WTC11 (cell line): ENCODE measurements around the gene P2RX3. TPM values are rescaled to one million over a fixed set of nuclear protein-coding genes. Genes with fewer than 3 reads are reported as not detected.

Source experiments
- ATAC-seq: fragments of 200-7000 bp; cut with Tn5 transposase; 2 replicates; pipeline ENCODE4 v1.10.0; 2021; ENCODE audit warnings: mild to moderate bottlenecking, moderate library complexity
- CTCF ChIA-PET: fragments of 300-600 bp; sonication (Branson Sonifier 250); formaldehyde crosslinking; loops from one replicate; lab custom pipeline; 2021; ENCODE audit warnings: antibody characterized with exemption; lab: Charles Lee
- POLR2A ChIA-PET: fragments of 350-600 bp; sonication (Branson Sonifier 250); formaldehyde crosslinking; loops from one replicate; lab custom pipeline; 2021; ENCODE audit warnings: antibody characterized with exemption; lab: Charles Lee
- DNase-seq: peaks from one replicate; pipeline ENCODE4 v3.0.0; 2021; ENCODE audit warnings: low spot score
- H3K27ac Mint-ChIP-seq: 2 replicates; pipeline ENCODE4 v1.8.0; 2021; ENCODE audit warnings: mixed read lengths
- H3K27me3 Mint-ChIP-seq: 2 replicates; pipeline ENCODE4 v1.8.0; 2021; ENCODE audit warnings: low read depth, mild to moderate bottlenecking, moderate library complexity, mixed read lengths
- H3K36me3 Mint-ChIP-seq: 2 replicates; pipeline ENCODE4 v1.8.0; 2021; ENCODE audit warnings: mixed read lengths
- H3K4me1 Mint-ChIP-seq: 2 replicates; pipeline ENCODE4 v1.8.0; 2022; ENCODE audit warnings: mixed read lengths
- H3K4me3 Mint-ChIP-seq: 2 replicates; pipeline ENCODE4 v1.8.0; 2021; ENCODE audit warnings: mild to moderate bottlenecking, moderate library complexity, mixed read lengths
- H3K9me3 Mint-ChIP-seq: 2 replicates; pipeline ENCODE4 v1.8.0; 2021; ENCODE audit warnings: mixed read lengths
- AR ChIP-seq: fragments of 250-450 bp; sonication (Bioruptor Pico); IDR thresholded peaks from 2 replicates; pipeline ENCODE4 v1.9.0; 2021; ENCODE audit warnings: mild to moderate bottlenecking
- ATF6 ChIP-seq: sonication (generic); formaldehyde crosslinking; IDR thresholded peaks from 2 replicates; pipeline ENCODE4 v1.8.1; 2023; ENCODE audit warnings: mild to moderate bottlenecking, missing genetic modification reagents
- E2F1 ChIP-seq: sonication (generic); formaldehyde crosslinking; IDR thresholded peaks from 2 replicates; pipeline ENCODE4 v1.8.0; 2022; ENCODE audit warnings: mild to moderate bottlenecking, missing genetic modification reagents
- E2F4 ChIP-seq: sonication (generic); formaldehyde crosslinking; IDR thresholded peaks from 2 replicates; pipeline ENCODE4 v1.8.1; 2022; ENCODE audit warnings: low read depth, mild to moderate bottlenecking, moderate library complexity, missing genetic modification reagents, borderline replicate concordance
- FOXJ3 ChIP-seq: sonication (generic); formaldehyde crosslinking; IDR thresholded peaks from 2 replicates; pipeline ENCODE4 v1.9.0; 2021; ENCODE audit warnings: missing genetic modification reagents, mild to moderate bottlenecking, borderline replicate concordance
- FOXK1 ChIP-seq: sonication (generic); formaldehyde crosslinking; IDR thresholded peaks from 2 replicates; pipeline ENCODE4 v1.8.0; 2022; ENCODE audit warnings: mild to moderate bottlenecking, moderate library complexity, missing genetic modification reagents
- FOXP4 ChIP-seq: sonication (generic); formaldehyde crosslinking; IDR thresholded peaks from 2 replicates; pipeline ENCODE4 v1.8.0; 2022; ENCODE audit warnings: mild to moderate bottlenecking, missing genetic modification reagents
- GABPB1 ChIP-seq: sonication (generic); formaldehyde crosslinking; IDR thresholded peaks from 2 replicates; pipeline ENCODE4 v1.8.1; 2023; ENCODE audit warnings: mild to moderate bottlenecking, missing genetic modification reagents
- GTF2I ChIP-seq: fragments of 250-450 bp; sonication (Bioruptor Pico); conservative IDR thresholded peaks from 2 replicates; pipeline ENCODE4 v1.4.0; 2021; ENCODE audit warnings: mild to moderate bottlenecking
- IRF2 ChIP-seq: sonication (generic); formaldehyde crosslinking; IDR thresholded peaks from 2 replicates; pipeline ENCODE4 v1.8.0; 2022; ENCODE audit warnings: low read depth, missing genetic modification reagents, borderline replicate concordance
- KAT7 ChIP-seq: sonication (generic); formaldehyde crosslinking; IDR thresholded peaks from 2 replicates; pipeline ENCODE4 v1.8.1; 2023; ENCODE audit warnings: missing genetic modification reagents, mild to moderate bottlenecking, borderline replicate concordance
- NFE2L1 ChIP-seq: sonication (generic); formaldehyde crosslinking; IDR thresholded peaks from 2 replicates; pipeline ENCODE4 v1.8.1; 2023; ENCODE audit warnings: missing genetic modification reagents
- OVOL2 ChIP-seq: fragments of 250-450 bp; sonication (Bioruptor Pico); IDR thresholded peaks from 2 replicates; pipeline ENCODE4 v1.9.0; 2021; ENCODE audit warnings: mild to moderate bottlenecking, borderline replicate concordance
- PRRX2 ChIP-seq: fragments of 250-450 bp; sonication (Bioruptor Pico); IDR thresholded peaks from 2 replicates; pipeline ENCODE4 v1.8.0; 2021; ENCODE audit warnings: mild to moderate bottlenecking
- SOX15 ChIP-seq: fragments of 250-450 bp; sonication (Bioruptor Pico); IDR thresholded peaks from 2 replicates; pipeline ENCODE4 v1.9.0; 2021; ENCODE audit warnings: mild to moderate bottlenecking
- ZBTB21 ChIP-seq: sonication (generic); formaldehyde crosslinking; IDR thresholded peaks from 2 replicates; pipeline ENCODE4 v1.8.1; 2023; ENCODE audit warnings: mild to moderate bottlenecking, missing genetic modification reagents, borderline replicate concordance
- ZMAT4 ChIP-seq: fragments of 250-450 bp; sonication (Bioruptor Pico); IDR thresholded peaks from 2 replicates; pipeline ENCODE4 v1.9.0; 2021; ENCODE audit warnings: mild to moderate bottlenecking
- ZNF219 ChIP-seq: sonication (generic); formaldehyde crosslinking; IDR thresholded peaks from 2 replicates; pipeline ENCODE4 v1.8.0; 2023; ENCODE audit warnings: missing genetic modification reagents, mild to moderate bottlenecking, borderline replicate concordance
- ZNF317 ChIP-seq: sonication (generic); formaldehyde crosslinking; IDR thresholded peaks from 2 replicates; pipeline ENCODE4 v1.8.1; 2023; ENCODE audit warnings: low read depth, mild to moderate bottlenecking, moderate library complexity, missing genetic modification reagents, borderline replicate concordance
- ZSCAN18 ChIP-seq: fragments of 250-450 bp; sonication (Bioruptor Pico); IDR thresholded peaks from 2 replicates; pipeline ENCODE4 v2.1.2; 2022; ENCODE audit warnings: mild to moderate bottlenecking, moderate library complexity
- total RNA-seq: library from RNA; stranded (reverse); gene quantifications from 3 replicates; pipeline ENCODE4 v1.2.3, GENCODE V29; 2021

P2RX3 gene
- total RNA-seq, 1 experiment from 2014 or later = 0.26 TPM

- CTCF ChIA-PET = no interaction called here
- Mint-ChIP-seq H3K9me3 (peaks cover 28% of the 10 kb centered on the region), H3K27ac (no peak overlapping the region), H3K4me1 (peaks cover 18% of the 10 kb centered on the region), H3K36me3 (peaks cover 76% of the 10 kb centered on the region), H3K27me3 (no peaks in the 10 kb centered on the region), H3K4me3 (no peak overlapping the region)
- POLR2A ChIA-PET = interaction anchor here (0.6 kb wide), 1 partner anchor 29 kb away, joined by 3 read pairs; no protein-coding TSS in a partner anchor
- ATAC-seq = no peak
- no peak for DNase-seq
- no peak for TF ChIP-seq AR (CRISPR knock-in tag)
- TF ChIP-seq FOXP4 (CRISPR knock-in tag) = no peak
- no peak for TF ChIP-seq ATF6 (CRISPR knock-in tag)
- no peak for TF ChIP-seq FOXJ3 (CRISPR knock-in tag)
- TF ChIP-seq E2F4 = no peak
- no peak for TF ChIP-seq FOXK1
- no peak for TF ChIP-seq GABPB1 (CRISPR knock-in tag)
- no peak for TF ChIP-seq ZNF317
These were observed 38.9 kb upstream of the P2RX3 start for GRCh38 chr11:57299150-57299737.

- peaks cover 77% of the 10 kb centered on the region for H3K36me3 Mint-ChIP-seq
- ATAC-seq (no peak), DNase-seq (no peak)
- no peak for TF ChIP-seq KAT7
- no peak for TF ChIP-seq NFE2L1 (CRISPR knock-in tag)
- TF ChIP-seq OVOL2 (CRISPR knock-in tag) = no peak
- no peak for TF ChIP-seq ZMAT4 (CRISPR knock-in tag)
- no peak for TF ChIP-seq ZBTB21 (CRISPR knock-in tag)
- no peak for TF ChIP-seq ZNF219 (CRISPR knock-in tag)
- no peak for TF ChIP-seq IRF2 (CRISPR knock-in tag)
- no peak for TF ChIP-seq E2F1 (CRISPR knock-in tag)
- TF ChIP-seq PRRX2 (CRISPR knock-in tag) = no peak
- no peak for TF ChIP-seq ZSCAN18 (CRISPR knock-in tag)
- no peak for TF ChIP-seq GTF2I (CRISPR knock-in tag)
- TF ChIP-seq SOX15 = no peak
- H3K9me3 Mint-ChIP-seq = peaks cover 28% of the 10 kb centered on the region
- CTCF ChIA-PET = no interaction called here
- H3K4me3 Mint-ChIP-seq = no peak overlapping the region
- no peak overlapping the region for H3K27ac Mint-ChIP-seq
- no peaks in the 10 kb centered on the region for H3K27me3 Mint-ChIP-seq
- H3K4me1 Mint-ChIP-seq = peaks cover 12% of the 10 kb centered on the region
- POLR2A ChIA-PET = no interaction called here
These were observed 37.4 kb upstream of the P2RX3 start for GRCh38 chr11:57300785-57301184.
